IMR-90 (cell line): ENCODE measurements around the gene CCDC77. TPM values are rescaled to one million over a fixed set of nuclear protein-coding genes. Genes with fewer than 3 reads are reported as not detected.
A peak's percentile ranks its signal among the peaks of the same experiment; 100 is the strongest.

Source experiments
- ATAC-seq: fragments of 200-7000 bp; cut with Tn5 transposase; 2 replicates; pipeline ENCODE4 v1.9.1; 2020; ENCODE audit warnings: low read depth, mild to moderate bottlenecking, moderate library complexity
- BruUV-seq: library from RNA; stranded (reverse); fragments of 400-500 nt; replicated peaks from 2 replicates; lab custom pipeline; 2021; lab: Mats Ljungman, UMichigan
- CTCF ChIA-PET: fragments of 300-600 bp; formaldehyde crosslinking; extraction: SDS; loops from one replicate; lab custom pipeline; 2021; ENCODE audit warnings: antibody characterized with exemption; lab: Yijun Ruan, JAX
- POLR2A ChIA-PET: fragments of 300-600 bp; sonication (Branson Sonifier 250); formaldehyde crosslinking; loops from one replicate; lab custom pipeline; 2022; ENCODE audit warnings: antibody characterized with exemption; ENCODE audit not compliant: unreplicated experiment; lab: Charles Lee
- DNase-seq: peaks from one replicate; pipeline ENCODE4 v3.0.0; 2013
- H2AFZ ChIP-seq: replicated peaks from 2 replicates; pipeline ENCODE3; 2013; ENCODE audit warnings: low read length, mild to moderate bottlenecking; ENCODE audit not compliant: poor library complexity
- H2AK5ac ChIP-seq: 2 replicates; pipeline ENCODE4 v1.6.1; 2013; ENCODE audit warnings: low read depth, low read length, inconsistent platforms
- H2AK9ac ChIP-seq: replicated peaks from 2 replicates; pipeline ENCODE3; 2013; ENCODE audit warnings: mild to moderate bottlenecking, low read depth, low read length, moderate library complexity; ENCODE audit not compliant: poor library complexity
- H2BK120ac ChIP-seq: 2 replicates; pipeline ENCODE4 v1.6.1; 2013; ENCODE audit warnings: low read depth, low read length, inconsistent platforms
- H2BK15ac ChIP-seq: 3 replicates; pipeline ENCODE4 v1.6.1; 2013; ENCODE audit warnings: low read depth, low read length, inconsistent platforms
- H2BK20ac ChIP-seq: 2 replicates; pipeline ENCODE4 v1.6.1; 2013; ENCODE audit warnings: low read depth, mild to moderate bottlenecking, inconsistent platforms, low read length, moderate library complexity
- H2BK5ac ChIP-seq: 2 replicates; pipeline ENCODE4 v1.6.1; 2013; ENCODE audit warnings: mild to moderate bottlenecking, low read depth, low read length, inconsistent platforms; ENCODE audit not compliant: poor library complexity, severe bottlenecking
- H3K14ac ChIP-seq: replicated peaks from 2 replicates; pipeline ENCODE4 v1.6.1; 2013; ENCODE audit warnings: low read depth, low read length, inconsistent platforms
- H3K18ac ChIP-seq: 2 replicates; pipeline ENCODE4 v1.6.1; 2013; ENCODE audit warnings: low read depth, low read length, control low read depth
- H3K23ac ChIP-seq: 2 replicates; pipeline ENCODE4 v1.6.1; 2013; ENCODE audit warnings: low read depth, low read length, inconsistent platforms
- H3K27ac ChIP-seq: 2 replicates; pipeline ENCODE4 v1.5.1; 2013; ENCODE audit warnings: mild to moderate bottlenecking, control low read depth, low read length; ENCODE audit not compliant: insufficient read depth
- H3K27me3 ChIP-seq: 2 replicates; pipeline ENCODE4 v1.6.1; 2013; ENCODE audit warnings: low read length; ENCODE audit not compliant: control insufficient read depth, insufficient read depth
- H3K36me3 ChIP-seq: 2 replicates; pipeline ENCODE4 v1.6.1; 2013; ENCODE audit warnings: low read length, mixed read lengths; ENCODE audit not compliant: control insufficient read depth, insufficient read depth
- H3K4ac ChIP-seq: 2 replicates; pipeline ENCODE4 v1.6.1; 2013; ENCODE audit warnings: low read depth, low read length, inconsistent platforms
- H3K4me1 ChIP-seq: 2 replicates; pipeline ENCODE4 v1.6.1; 2013; ENCODE audit warnings: low read length, mixed read lengths; ENCODE audit not compliant: control insufficient read depth, insufficient read depth
- H3K4me2 ChIP-seq: 2 replicates; pipeline ENCODE4 v1.6.1; 2013; ENCODE audit warnings: low read depth, mild to moderate bottlenecking, control low read depth, low read length, moderate library complexity
- H3K4me3 ChIP-seq: 2 replicates; pipeline ENCODE4 v1.5.1; 2013; ENCODE audit warnings: low read depth, mild to moderate bottlenecking, control low read depth, low read length, moderate library complexity; ENCODE audit not compliant: insufficient read depth
- H3K56ac ChIP-seq: 2 replicates; pipeline ENCODE4 v1.6.1; 2013; ENCODE audit warnings: low read length, inconsistent platforms; ENCODE audit not compliant: insufficient read depth; ENCODE audit errors: extremely low read depth
- H3K79me1 ChIP-seq, 2 experiments: 2 replicates each; pipeline ENCODE4 v1.6.1; 2013; ENCODE audit warnings: low read length in 2 of 2, inconsistent platforms in 1 of 2, low read depth in 1 of 2
- H3K9ac ChIP-seq: 2 replicates; pipeline ENCODE4 v1.6.1; 2013; ENCODE audit warnings: low read depth, low read length, control low read depth
- H3K9me1 ChIP-seq: 2 replicates; pipeline ENCODE4 v1.6.1; 2013; ENCODE audit warnings: low read length, inconsistent platforms; ENCODE audit not compliant: insufficient read depth
- H3K9me3 ChIP-seq: 2 replicates; pipeline ENCODE4 v1.6.1; 2013; ENCODE audit warnings: low read length; ENCODE audit not compliant: control insufficient read depth, insufficient read depth
- H4K20me1 ChIP-seq: 2 replicates; pipeline ENCODE4 v1.6.1; 2013; ENCODE audit warnings: low read length, inconsistent platforms; ENCODE audit not compliant: insufficient read depth
- H4K5ac ChIP-seq: 2 replicates; pipeline ENCODE4 v1.6.1; 2013; ENCODE audit warnings: mild to moderate bottlenecking, low read depth, low read length, control low read depth
- H4K8ac ChIP-seq, 2 experiments: 2 replicates each; pipeline ENCODE4 v1.6.1; 2013; ENCODE audit warnings: low read depth in 2 of 2, low read length in 2 of 2, control low read depth in 1 of 2, inconsistent platforms in 1 of 2
- H4K91ac ChIP-seq: 2 replicates; pipeline ENCODE4 v1.6.1; 2013; ENCODE audit warnings: low read depth, low read length, inconsistent platforms; ENCODE audit not compliant: insufficient read depth
- FOS ChIP-seq: fragments of 150-350 bp; IDR thresholded peaks from 2 replicates; pipeline ENCODE4 v1.6.1; 2016; ENCODE audit warnings: low read depth, low read length
- WGBS, 2 experiments: methylation state at CpG; one replicate each; pipeline versions ENCODE4 v1.1.5 to v1.1.7; 2013; ENCODE audit warnings: missing lambda C conversion rate in 2 of 2; ENCODE audit not compliant: insufficient read length in 1 of 2; ENCODE audit errors: extremely low coverage in 2 of 2; 5-methylcytosine and 5-hydroxymethylcytosine counted together
- dilution Hi-C: fragments of 300-500 bp; cut with HindIII; formaldehyde crosslinking; loops from one replicate; pipeline ENCODE4 v1.14.3; 2018; ENCODE audit warnings: low sequenced_read_pairs; ENCODE audit not compliant: unreplicated experiment
- in situ Hi-C: fragments of 300-500 bp; cut with MboI; formaldehyde crosslinking; loops from 3 replicates; pipeline ENCODE4 v1.14.3; 2019; ENCODE audit warnings: low sequenced_read_pairs, inconsistent platforms, mixed read lengths
- intact Hi-C: fragments of 100-400 bp; cut with micrococcal nuclease; formaldehyde crosslinking; loops from 2 replicates; pipeline ENCODE4 v1.10.0; 2022
- polyA plus RNA-seq, 3 experiments: library from polyadenylated mRNA; depleted of rRNA; stranded (reverse); fragments of >200 nt; gene quantifications; 2 replicates each; pipeline ENCODE4 v1.2.3, GENCODE V29; 2012; ENCODE audit warnings: low replicate concordance in 1 of 3
- total RNA-seq: library from RNA; depleted of rRNA; stranded (reverse); fragments of >200 nt; gene quantifications from 2 replicates; pipeline ENCODE4 v1.2.3, GENCODE V29; 2012

CCDC77 gene
- total and polyA plus RNA-seq, 2 of the 4 experiments (the other 2 are of a cell fraction): 6.6 to 7.2 TPM

GRCh38 chr12:460261-461230 lies 59.1 kb downstream of the CCDC77 start:
- H3K14ac ChIP-seq: no peak overlapping the region
- H4K8ac ChIP-seq: no peak overlapping the region
- no peak overlapping the region for H3K9ac ChIP-seq
- no peaks in the 10 kb centered on the region for H3K79me1 ChIP-seq
- H3K9me3 ChIP-seq: peaks cover 2% of the 10 kb centered on the region; the same call in 1 of the 2 replicates
- no peaks in the 10 kb centered on the region for H3K9me1 ChIP-seq
- H2AFZ ChIP-seq: peak overlapping the region; percentile 46
- peak overlapping the region; percentile 22; the same call in 1 of the 2 replicates for H3K4me2 ChIP-seq
- ChIA-PET POLR2A (no interaction called here), CTCF (no interaction called here)
- 0 out of 2 replicates have a peak, but pooled peaks cover 2% of the 10 kb centered on the region for H4K20me1 ChIP-seq
- ATAC-seq: peak; percentile 71
- H4K91ac ChIP-seq: no peak overlapping the region
- no peaks in the 10 kb centered on the region for H3K36me3 ChIP-seq
- no peak overlapping the region for H3K4ac ChIP-seq
- no peak overlapping the region for H3K56ac ChIP-seq
- H3K27ac ChIP-seq: no peak overlapping the region
- H2BK20ac ChIP-seq: no peak overlapping the region
- no peak overlapping the region for H2BK5ac ChIP-seq
- H3K4me3 ChIP-seq: peak overlapping the region; percentile 25; the same call in 1 of the 2 replicates
- H2BK15ac ChIP-seq: no peak overlapping the region
- 3% methylated on average over 41 of the region's 109 CpGs; no CpG with 5 or more reads in 1 of the 2 experiments for whole genome bisulfite sequencing, 2 experiments
- no peak overlapping the region for H2AK5ac ChIP-seq
- dilution Hi-C loops (no loop called here), in situ Hi-C loops (no loop called here), intact Hi-C loops (no loop called here)
- H3K18ac ChIP-seq: no peak overlapping the region
- TF ChIP-seq FOS: no peak
- H4K5ac ChIP-seq: no peak overlapping the region
- H2AK9ac ChIP-seq: no peak overlapping the region
- H3K27me3 ChIP-seq: peaks cover 88% of the 10 kb centered on the region
- H3K4me1 ChIP-seq: peaks cover 2% of the 10 kb centered on the region; the same call in 1 of the 2 replicates
- no peak overlapping the region for H2BK120ac ChIP-seq
- BruUV-seq: no TSS peak
- no peak overlapping the region for H3K23ac ChIP-seq
- DNase-seq: no peak
